ENCODE measurements around the gene VNN1.

- TF ChIP-seq CTCF (IDR thresholded peaks at IDR 0.05; ENCODE audit: low read length) (0 out of 2 replicates have a peak, but pooled peaks have one; percentile 11), EZH2 (IDR thresholded peaks at IDR 0.05; ENCODE audit: borderline replicate concordance, low read length) (no peak)
Observed at GRCh38 chr6:132734694-132735236, 20.9 kb upstream of the VNN1 start.
